OCI-LY1 (cell line): ENCODE data around the gene BLOC1S2.

Experiments
- EZH2 ChIP-seq: fragments of 200-600 bp; sonication (generic), shearing (Covaris generic); IDR thresholded peaks from 2 replicates; pipeline ENCODE4 v1.8.0; 2017; ENCODE audit warnings: borderline replicate concordance, mixed run types, mild to moderate bottlenecking, antibody characterized with exemption, low read length, moderate library complexity, mixed read lengths
- TF ChIP-seq, protein P1 (sequence below): fragments of 200-600 bp; sonication (generic), shearing (Covaris generic); IDR thresholded peaks from 2 replicates; pipeline ENCODE4 v1.5.1; 2017; ENCODE audit warnings: mild to moderate bottlenecking, antibody characterized with exemption, low read length, moderate library complexity, mixed read lengths

DNA sequence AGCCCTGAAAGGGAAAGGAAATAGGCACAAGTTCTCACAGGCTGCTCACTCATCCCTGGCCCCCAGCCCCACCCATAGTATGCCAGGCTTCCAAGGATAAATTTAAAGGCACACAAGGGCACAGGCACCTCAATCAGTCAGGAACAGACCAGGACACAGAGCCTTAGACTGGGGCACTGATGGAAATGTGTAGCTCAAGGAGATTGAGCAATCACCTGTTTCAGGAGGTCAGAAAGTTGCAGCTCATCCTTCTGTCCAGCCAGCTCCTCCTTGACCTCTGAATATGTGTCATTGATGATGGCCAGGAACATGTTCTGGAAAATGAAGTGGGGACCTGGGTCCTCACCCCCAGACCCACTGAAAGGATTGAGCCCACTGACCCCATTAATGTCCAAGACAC lies 6.6 kb upstream of the BLOC1S2 start:
- TF ChIP-seq, protein P1, sequence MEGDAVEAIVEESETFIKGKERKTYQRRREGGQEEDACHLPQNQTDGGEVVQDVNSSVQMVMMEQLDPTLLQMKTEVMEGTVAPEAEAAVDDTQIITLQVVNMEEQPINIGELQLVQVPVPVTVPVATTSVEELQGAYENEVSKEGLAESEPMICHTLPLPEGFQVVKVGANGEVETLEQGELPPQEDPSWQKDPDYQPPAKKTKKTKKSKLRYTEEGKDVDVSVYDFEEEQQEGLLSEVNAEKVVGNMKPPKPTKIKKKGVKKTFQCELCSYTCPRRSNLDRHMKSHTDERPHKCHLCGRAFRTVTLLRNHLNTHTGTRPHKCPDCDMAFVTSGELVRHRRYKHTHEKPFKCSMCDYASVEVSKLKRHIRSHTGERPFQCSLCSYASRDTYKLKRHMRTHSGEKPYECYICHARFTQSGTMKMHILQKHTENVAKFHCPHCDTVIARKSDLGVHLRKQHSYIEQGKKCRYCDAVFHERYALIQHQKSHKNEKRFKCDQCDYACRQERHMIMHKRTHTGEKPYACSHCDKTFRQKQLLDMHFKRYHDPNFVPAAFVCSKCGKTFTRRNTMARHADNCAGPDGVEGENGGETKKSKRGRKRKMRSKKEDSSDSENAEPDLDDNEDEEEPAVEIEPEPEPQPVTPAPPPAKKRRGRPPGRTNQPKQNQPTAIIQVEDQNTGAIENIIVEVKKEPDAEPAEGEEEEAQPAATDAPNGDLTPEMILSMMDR, result no peak
- TF ChIP-seq EZH2, result no peak
